Putamen (tissue), 1 donor: ENCODE results near the gene CALR.

Experiments
- DNase-seq: peaks from one replicate; pipeline ENCODE4 v3.0.0-alpha.2; 2016; ENCODE audit warnings: low spot score

Gene CALR

GRCh38 chr19:12979974-12980373 is 41.6 kb downstream of the CALR start:
- no peak for DNase-seq

GRCh38 chr19:12982648-12983047 is 44.2 kb downstream of the CALR start:
- no peak for DNase-seq

DNA sequence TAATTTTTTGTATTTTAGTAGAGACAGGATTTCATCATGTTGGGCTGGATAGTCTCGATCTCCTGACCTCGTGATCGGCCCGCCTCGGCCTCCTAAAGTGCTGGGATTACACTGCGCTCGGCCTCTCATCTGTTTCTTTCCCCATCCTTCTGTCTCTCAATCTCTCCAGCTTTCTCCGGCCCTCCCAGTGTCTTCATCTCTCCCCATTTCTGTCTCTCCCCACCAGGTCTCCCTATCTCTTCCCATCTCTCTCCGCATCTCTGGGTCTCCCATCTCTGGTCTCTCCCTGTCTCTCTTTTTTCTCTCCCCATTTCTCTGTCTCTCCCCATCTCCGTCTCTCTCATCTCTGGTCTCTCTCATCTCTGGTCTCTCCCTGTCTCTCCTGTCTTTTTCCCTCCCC is 44.7 kb downstream of the CALR start:
- no peak for DNase-seq

DNA sequence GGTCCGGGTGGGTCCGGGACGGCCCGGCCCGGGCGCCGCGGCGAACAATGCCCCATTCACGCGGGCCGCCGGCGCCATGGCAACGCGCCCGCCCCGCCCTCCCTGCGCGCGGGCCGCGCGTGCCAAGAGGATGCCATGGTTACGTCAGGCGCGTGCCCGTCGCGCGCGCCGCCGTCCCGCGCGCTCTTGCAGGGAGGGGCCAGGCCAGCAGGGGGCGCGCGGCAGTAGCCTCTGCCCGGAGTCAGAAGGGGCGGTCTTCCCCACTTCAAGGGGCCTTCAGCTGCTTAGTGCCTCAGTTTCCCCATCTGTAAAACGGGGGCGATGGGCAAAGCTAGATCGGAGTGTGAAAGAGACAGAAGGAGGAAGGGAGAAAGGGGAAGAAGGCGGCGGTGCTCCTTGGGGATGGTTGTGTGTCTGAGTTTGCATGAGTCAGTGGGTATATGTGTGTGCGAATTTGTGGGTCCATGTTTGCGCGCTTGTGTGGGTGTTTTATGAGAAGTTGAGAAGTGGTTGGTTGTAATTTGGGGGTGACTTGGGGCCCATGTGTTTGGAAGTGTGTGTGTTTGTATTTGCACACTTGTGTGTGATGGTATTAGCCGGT is 45.2 kb downstream of the CALR start:
- peak; percentile 85 for DNase-seq

DNA sequence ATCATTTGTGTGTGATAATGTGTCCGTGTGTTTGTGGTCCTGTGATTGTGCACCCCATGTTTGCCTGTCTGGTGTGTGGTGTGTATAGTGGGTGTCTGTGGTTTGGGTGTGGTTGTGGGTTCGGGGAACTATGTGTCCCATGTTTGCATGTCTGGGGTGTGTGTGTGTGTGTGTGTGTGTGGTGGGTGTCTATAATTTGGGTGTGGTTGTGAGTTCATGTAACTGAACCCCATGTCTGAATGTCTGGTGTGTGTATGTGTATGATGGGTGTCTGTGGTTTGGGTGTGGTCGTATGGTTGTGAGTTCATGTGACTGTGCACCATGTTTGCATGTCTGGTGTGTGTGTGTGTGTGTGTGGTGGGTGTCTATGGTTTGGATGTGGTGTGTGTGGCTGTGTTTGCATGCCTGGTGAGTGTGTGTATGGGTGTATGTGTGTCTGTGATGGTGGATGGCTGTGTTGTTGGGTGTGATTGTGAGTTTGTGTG is 45.8 kb downstream of the CALR start:
- DNase-seq = no peak

DNA sequence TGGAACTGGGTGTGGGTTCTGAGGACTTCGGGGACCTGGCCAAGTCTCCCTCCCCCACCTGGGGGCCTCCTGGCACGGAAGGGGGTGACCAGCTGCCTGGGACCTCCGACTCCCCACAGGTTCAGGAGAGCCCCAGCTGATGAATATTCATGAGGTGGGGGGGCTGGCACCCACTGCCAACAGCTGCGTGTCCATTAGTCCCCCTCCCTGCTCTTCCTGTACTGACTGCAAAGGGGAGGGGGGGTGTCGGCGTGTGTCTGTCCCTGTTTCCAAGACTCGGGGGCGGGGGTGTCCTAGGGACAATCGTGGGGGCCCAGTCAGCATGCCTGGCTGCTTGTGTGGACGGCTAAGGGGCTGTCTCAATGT is 46.3 kb downstream of the CALR start:
- DNase-seq = peak; percentile 61

DNA sequence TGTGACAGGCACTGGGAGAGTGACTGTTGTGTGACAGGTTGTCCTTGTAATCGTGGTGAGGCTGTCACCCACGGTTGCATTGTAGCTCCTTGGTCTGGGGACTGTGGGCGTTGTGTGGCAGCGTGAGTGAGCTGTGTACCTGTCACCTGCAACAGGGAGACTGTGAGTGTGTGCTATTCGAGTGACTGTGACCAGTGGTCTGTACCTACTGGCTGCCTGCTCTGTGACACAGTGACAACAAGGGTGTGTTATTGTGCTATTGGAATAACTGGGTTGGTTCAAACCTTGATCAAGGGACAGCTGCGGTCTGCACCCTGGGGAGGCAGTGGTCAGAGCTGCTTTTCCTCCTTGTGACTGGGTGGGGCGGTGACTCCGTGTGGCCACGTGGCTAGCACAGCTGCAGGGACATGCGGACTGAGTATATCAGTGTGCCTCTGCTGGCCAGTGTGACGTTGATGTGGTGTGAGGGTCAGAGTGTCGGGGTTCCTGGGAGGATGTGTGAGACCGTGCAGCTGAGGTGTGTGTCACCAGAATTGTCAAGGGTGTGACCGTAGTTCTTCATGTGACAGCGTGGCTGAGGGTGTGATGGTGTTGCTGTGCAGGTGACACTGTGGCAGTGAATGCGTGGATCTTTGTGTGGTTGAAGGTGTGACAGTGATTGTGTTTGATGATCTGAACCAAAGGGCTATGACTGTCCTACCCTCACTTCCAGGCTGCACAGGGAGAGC is 46.8 kb downstream of the CALR start:
- peak; percentile 91 for DNase-seq

- no peak for DNase-seq
Observed at GRCh38 chr19:12986726-12987125, 48.3 kb downstream of the CALR start.

- DNase-seq = no peak
Observed at GRCh38 chr19:12987190-12987589, 48.8 kb downstream of the CALR start.

- DNase-seq = no peak
Observed at GRCh38 chr19:12987781-12988180, 49.4 kb downstream of the CALR start.

DNA sequence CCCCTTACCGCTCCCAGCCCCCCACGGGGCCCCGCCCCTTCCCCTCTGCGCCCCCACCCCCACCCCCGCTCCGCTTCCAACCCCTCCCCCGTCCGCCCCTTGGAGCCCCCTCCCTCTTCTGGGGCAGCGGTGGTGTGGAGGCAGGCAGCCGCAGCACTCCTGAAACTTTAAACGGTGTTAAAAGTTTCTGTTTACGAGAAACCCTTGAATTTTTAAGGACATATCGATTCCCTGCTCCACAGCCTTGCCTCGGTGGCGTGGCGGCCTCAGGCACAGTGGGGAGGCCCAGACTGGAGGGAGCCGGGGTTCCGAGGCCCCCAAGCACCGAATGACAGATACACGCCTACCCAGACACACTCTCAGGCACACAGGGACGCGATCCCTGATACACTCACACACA is 52.0 kb downstream of the CALR start:
- no peak for DNase-seq

GRCh38 chr19:12990853-12991252 is 52.4 kb downstream of the CALR start:
- no peak for DNase-seq

DNA sequence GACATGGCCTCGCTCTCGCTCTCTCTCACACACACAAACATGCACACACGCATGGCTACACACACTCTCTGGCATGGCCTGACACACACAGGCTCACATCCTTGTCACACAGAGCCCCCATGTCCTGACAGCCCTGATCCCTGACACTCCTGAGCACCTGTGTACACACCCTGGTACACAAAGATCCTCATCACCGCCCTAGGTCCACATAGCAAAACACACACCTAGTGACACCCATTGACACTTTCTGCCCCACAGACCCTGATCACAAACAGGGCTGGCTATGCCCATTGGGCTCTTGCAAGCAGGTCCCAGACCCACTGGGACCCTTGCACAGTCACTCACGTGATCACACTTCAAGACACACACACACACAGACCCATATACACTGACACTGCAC is 52.9 kb downstream of the CALR start:
- DNase-seq = no peak

- no peak for DNase-seq
Observed at GRCh38 chr19:12992729-12993128, 54.3 kb downstream of the CALR start.

- DNase-seq = no peak
Observed at GRCh38 chr19:12993562-12993961, 55.2 kb downstream of the CALR start.
